ENCODE data around the gene DNAH2.

DNA sequence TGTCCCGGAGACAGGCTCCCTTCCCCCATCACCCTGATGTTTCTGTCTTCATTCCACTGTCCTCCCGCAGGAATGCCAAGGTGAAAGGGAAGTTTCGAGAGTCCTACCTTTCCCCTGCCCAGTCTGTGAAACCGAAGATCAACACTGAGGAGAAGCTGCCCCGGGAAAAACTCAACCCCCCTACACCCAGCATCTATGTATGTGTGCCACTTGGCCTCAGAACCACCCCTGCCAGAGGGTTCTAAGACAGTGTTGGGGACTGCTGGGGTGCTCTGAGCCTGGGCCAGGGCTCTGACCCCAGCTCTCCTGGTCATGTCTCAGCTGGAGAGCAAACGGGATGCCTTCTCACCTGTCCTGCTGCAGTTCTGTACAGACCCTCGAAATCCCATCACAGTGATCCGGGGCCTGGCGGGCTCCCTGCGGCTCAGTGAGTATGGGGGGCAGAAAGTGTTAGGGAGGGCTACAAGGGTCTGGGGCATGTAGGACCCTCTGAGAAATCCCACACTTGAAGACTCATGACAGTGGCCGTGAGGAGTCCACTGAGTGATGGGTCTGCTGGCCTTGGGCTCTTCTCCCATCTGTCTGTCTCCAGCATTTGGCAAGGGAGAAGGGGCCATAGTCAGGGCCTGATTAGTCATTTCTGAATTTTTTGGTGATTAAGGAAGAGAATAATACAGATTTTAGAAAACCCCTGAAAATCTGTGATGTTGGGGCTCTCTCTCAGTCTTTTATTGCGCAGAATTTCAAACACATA is 132.4 kb downstream of the DNAH2 start:
- TF ChIP-seq, protein P1, sequence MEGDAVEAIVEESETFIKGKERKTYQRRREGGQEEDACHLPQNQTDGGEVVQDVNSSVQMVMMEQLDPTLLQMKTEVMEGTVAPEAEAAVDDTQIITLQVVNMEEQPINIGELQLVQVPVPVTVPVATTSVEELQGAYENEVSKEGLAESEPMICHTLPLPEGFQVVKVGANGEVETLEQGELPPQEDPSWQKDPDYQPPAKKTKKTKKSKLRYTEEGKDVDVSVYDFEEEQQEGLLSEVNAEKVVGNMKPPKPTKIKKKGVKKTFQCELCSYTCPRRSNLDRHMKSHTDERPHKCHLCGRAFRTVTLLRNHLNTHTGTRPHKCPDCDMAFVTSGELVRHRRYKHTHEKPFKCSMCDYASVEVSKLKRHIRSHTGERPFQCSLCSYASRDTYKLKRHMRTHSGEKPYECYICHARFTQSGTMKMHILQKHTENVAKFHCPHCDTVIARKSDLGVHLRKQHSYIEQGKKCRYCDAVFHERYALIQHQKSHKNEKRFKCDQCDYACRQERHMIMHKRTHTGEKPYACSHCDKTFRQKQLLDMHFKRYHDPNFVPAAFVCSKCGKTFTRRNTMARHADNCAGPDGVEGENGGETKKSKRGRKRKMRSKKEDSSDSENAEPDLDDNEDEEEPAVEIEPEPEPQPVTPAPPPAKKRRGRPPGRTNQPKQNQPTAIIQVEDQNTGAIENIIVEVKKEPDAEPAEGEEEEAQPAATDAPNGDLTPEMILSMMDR (IDR thresholded peaks at IDR 0.05; ENCODE audit: low read length), result no peak
- TF ChIP-seq EZH2 (optimal IDR thresholded peaks at IDR 0.05; ENCODE audit: low read depth, low read length) (no peak), EZH2phosphoT487 (IDR thresholded peaks at IDR 0.05; ENCODE audit: low read length) (no peak)

Data from MM.1S (cell line).